DND-41 (cell line): ENCODE measurements around the gene FGF2.

Experiments used
- EZH2 ChIP-seq: IDR thresholded peaks from 3 replicates; pipeline ENCODE4 v1.6.1; 2012; ENCODE audit warnings: borderline replicate concordance, low read depth, mild to moderate bottlenecking, moderate library complexity, low read length, inconsistent platforms; ENCODE audit not compliant: severe bottlenecking
- TF ChIP-seq, protein P1 (sequence below): IDR thresholded peaks from 2 replicates; pipeline ENCODE4 v1.5.1; 2012; ENCODE audit warnings: borderline replicate concordance, low read length, moderate library complexity, mild to moderate bottlenecking; ENCODE audit not compliant: poor library complexity, severe bottlenecking; ENCODE audit errors: extremely low read depth

DNA sequence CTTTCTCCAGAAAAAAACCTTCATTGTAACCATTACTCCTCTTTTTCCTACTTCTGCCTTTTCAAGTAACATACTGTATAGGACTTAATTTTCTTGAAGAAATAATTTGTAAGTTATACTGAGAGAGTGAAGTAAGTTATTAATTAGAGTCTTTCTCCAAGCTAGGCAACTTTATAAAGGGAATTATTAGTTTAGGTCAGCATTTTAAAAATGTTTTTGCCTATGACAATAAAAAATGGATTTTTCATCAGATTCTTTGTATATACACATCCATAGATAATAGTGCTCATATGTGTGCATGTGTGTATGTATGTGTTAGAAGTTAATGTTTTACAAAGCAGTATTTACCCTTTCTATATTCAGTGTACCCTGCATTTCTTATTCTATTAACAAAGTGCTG, 106.1 kb downstream of the FGF2 start:
- TF ChIP-seq, protein P1, sequence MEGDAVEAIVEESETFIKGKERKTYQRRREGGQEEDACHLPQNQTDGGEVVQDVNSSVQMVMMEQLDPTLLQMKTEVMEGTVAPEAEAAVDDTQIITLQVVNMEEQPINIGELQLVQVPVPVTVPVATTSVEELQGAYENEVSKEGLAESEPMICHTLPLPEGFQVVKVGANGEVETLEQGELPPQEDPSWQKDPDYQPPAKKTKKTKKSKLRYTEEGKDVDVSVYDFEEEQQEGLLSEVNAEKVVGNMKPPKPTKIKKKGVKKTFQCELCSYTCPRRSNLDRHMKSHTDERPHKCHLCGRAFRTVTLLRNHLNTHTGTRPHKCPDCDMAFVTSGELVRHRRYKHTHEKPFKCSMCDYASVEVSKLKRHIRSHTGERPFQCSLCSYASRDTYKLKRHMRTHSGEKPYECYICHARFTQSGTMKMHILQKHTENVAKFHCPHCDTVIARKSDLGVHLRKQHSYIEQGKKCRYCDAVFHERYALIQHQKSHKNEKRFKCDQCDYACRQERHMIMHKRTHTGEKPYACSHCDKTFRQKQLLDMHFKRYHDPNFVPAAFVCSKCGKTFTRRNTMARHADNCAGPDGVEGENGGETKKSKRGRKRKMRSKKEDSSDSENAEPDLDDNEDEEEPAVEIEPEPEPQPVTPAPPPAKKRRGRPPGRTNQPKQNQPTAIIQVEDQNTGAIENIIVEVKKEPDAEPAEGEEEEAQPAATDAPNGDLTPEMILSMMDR = no peak
- TF ChIP-seq EZH2 = no peak
